ENCODE data around the gene PDE3A. TPM values are rescaled to one million over a fixed set of nuclear protein-coding genes. Genes with fewer than 3 reads are reported as not detected.

PDE3A gene
- total RNA-seq, 1 experiment from 2014 or later, result 2.8 TPM

- TF ChIP-seq ZNF281 (CRISPR knock-in tag; IDR thresholded peaks at IDR 0.05) (no peak), ERG (CRISPR knock-in tag; IDR thresholded peaks at IDR 0.05) (no peak), ESRRA (CRISPR knock-in tag; IDR thresholded peaks at IDR 0.05; ENCODE audit: borderline replicate concordance) (no peak), NFATC4 (CRISPR knock-in tag; IDR thresholded peaks at IDR 0.05) (no peak), ZNF232 (CRISPR knock-in tag; IDR thresholded peaks at IDR 0.05) (no peak)
Observed at GRCh38 chr12:20514598-20514997, 146.3 kb downstream of the PDE3A start (continued).

DNA sequence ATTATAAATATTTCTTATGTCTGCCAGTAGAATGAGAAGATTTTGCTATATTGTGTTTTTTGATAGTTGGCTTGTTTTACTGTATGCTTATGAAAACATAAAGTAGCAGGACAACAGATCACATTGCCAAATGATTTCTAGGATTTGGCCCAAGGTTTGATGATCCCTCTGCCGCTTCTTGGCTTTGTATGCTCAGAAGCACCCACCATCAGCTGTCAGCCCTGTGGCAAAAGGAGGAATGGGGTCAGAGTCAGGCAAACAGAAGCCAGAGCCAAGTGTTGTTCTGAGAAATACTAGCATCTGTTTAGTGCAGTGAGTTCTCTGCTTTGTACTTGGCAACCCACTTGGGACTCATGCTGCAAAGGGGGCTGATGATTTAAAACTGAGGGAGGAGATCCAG lies 152.2 kb downstream of the PDE3A start:
- H3K9me3 Mint-ChIP-seq, result peaks cover 19% of the 10 kb centered on the region
- ChIA-PET POLR2A (no interaction called here), CTCF (no interaction called here)
- ATAC-seq (no peak), DNase-seq (ENCODE audit: low spot score) (no peak)
- H3K4me1 Mint-ChIP-seq, result peaks cover 39% of the 10 kb centered on the region
- no peak overlapping the region for H3K4me3 Mint-ChIP-seq
- peaks cover 8% of the 10 kb centered on the region for H3K36me3 Mint-ChIP-seq
- H3K27me3 Mint-ChIP-seq (ENCODE audit: low read depth), result no peaks in the 10 kb centered on the region
- no peak for TF ChIP-seq SOX15 (CRISPR knock-in tag; IDR thresholded peaks at IDR 0.05)
- TF ChIP-seq ZNF263 (CRISPR knock-in tag; IDR thresholded peaks at IDR 0.05; ENCODE audit: low read depth), result no peak
- no peak for TF ChIP-seq E2F4 (CRISPR knock-in tag; IDR thresholded peaks at IDR 0.05; ENCODE audit: borderline replicate concordance, low read depth)
- no peak for TF ChIP-seq NFE2L1 (CRISPR knock-in tag; IDR thresholded peaks at IDR 0.05)
- TF ChIP-seq, protein P1, sequence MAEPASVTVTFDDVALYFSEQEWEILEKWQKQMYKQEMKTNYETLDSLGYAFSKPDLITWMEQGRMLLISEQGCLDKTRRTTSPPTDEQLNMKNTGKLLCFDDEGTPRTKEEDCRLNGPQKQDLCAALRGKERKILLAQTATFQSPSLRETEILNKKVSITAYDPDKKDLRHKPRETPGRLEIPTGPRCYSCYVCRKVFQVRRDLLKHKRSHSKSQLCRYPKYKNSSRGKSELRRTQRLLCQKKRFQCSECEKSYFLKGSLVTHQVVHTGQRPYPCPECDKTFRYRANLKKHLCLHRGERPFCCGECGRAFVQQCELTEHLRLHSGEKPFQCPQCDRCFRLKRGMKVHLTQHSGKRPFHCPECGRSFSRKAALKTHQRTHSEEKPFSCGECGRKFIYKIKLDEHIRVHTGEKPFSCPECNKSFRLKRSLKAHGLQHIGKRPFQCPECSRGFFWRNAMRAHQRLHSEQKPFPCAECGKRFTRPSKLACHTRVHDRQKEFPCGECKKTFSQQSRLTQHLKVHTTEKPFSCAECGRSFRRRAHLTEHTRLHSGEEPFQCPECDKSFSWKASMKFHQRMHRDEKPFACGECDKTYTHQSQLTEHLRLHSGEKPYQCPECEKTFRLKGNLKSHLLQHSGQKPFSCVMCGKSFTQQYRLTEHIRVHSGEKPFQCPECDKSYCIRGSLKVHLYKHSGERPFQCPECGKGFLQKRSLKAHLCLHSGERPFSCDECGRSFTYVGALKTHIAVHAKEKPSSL (CRISPR knock-in tag; conservative IDR thresholded peaks at IDR 0.05), result no peak
- TF ChIP-seq HMGXB4 (CRISPR knock-in tag; IDR thresholded peaks at IDR 0.05), result no peak
- no peak for TF ChIP-seq ZNF512 (CRISPR knock-in tag; IDR thresholded peaks at IDR 0.05; ENCODE audit: borderline replicate concordance)
- TF ChIP-seq, protein P2, sequence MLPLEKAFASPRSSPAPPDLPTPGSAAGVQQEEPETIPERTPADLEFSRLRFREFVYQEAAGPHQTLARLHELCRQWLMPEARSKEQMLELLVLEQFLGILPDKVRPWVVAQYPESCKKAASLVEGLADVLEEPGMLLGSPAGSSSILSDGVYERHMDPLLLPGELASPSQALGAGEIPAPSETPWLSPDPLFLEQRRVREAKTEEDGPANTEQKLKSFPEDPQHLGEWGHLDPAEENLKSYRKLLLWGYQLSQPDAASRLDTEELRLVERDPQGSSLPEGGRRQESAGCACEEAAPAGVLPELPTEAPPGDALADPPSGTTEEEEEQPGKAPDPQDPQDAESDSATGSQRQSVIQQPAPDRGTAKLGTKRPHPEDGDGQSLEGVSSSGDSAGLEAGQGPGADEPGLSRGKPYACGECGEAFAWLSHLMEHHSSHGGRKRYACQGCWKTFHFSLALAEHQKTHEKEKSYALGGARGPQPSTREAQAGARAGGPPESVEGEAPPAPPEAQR (CRISPR knock-in tag; IDR thresholded peaks at IDR 0.05), result no peak
- H3K27ac Mint-ChIP-seq, result no peak overlapping the region
